BJ (cell line): ENCODE results near the gene CAV2. TPM values are rescaled to one million over a fixed set of nuclear protein-coding genes. Genes with fewer than 3 reads are reported as not detected.

Source experiments
- CTCF ChIA-PET: fragments of 350-600 bp; formaldehyde crosslinking; extraction: SDS; loops from one replicate; lab custom pipeline; 2021; ENCODE audit warnings: antibody characterized with exemption, inconsistent platforms; lab: Yijun Ruan, JAX
- POLR2A ChIA-PET: fragments of 300-600 bp; sonication (Branson Sonifier 250); formaldehyde crosslinking; extraction: SDS; loops from one replicate; lab custom pipeline; 2021; ENCODE audit warnings: antibody characterized with exemption; lab: Charles Lee
- DNase-seq: peaks from one replicate; pipeline ENCODE4 v3.0.0-alpha.2; 2011; ENCODE audit warnings: low read depth
- H3K27me3 ChIP-seq: 2 replicates; pipeline ENCODE4 v1.6.0; 2011; ENCODE audit warnings: low read length; ENCODE audit not compliant: control insufficient read depth, insufficient read depth
- H3K36me3 ChIP-seq: 2 replicates; pipeline ENCODE4 v1.5.1; 2011; ENCODE audit warnings: low read length; ENCODE audit not compliant: control insufficient read depth, insufficient read depth
- H3K4me3 ChIP-seq: 2 replicates; pipeline ENCODE4 v1.5.1; 2011; ENCODE audit warnings: low read depth, mild to moderate bottlenecking, control low read depth, low read length
- CTCF ChIP-seq: IDR thresholded peaks from 2 replicates; pipeline ENCODE4 v1.5.1; 2011; ENCODE audit warnings: low read depth, mild to moderate bottlenecking, control low read depth, inconsistent platforms, low read length, moderate library complexity; ENCODE audit not compliant: insufficient read depth
- polyA plus RNA-seq: library from polyadenylated mRNA; depleted of rRNA; stranded (reverse); fragments of >200 nt; gene quantifications from 2 replicates; pipeline ENCODE4 v1.2.3, GENCODE V29; 2011

Gene CAV2
- polyA plus RNA-seq, 1 experiment = 245 TPM

DNA sequence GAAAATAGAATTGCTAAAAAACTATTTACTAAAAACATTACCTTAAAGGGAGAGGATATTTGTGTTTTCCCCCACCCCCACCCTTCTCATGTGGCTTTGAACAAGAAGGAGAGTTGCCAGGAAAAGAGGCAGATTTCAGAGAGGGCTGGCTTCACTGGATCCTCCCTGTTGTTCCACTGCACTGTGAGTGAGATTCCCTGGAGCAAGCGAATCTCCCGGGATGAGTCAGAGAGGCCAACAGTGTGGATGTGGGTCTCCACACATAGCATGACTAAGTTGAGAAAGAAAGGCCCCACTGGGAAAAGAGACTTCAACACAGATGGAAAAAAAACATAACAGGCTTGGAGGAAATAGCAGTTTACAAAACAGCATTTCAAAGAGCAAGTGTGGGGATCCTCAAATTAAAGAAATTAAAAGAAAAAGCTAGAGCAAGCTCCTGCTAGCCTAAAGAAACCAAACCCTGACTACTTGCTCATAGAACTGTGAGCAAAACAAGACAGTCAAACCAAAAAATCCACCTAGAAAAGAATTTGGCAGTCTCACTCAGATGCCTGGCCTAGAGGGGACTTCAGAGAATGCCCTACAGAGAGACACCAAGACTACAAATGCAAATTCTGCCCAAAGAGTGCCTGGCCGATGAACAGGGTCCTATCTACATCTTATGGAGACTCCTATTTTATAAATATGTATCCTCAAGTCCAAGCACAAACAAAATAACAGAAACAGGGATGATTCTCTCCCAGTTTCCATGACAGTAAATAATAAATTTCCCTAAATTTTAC, 28.7 kb downstream of the CAV2 start:
- peak overlapping the region; percentile 73 for H3K4me3 ChIP-seq
- POLR2A ChIA-PET = interaction anchor here (0.5 to 1.3 kb wide), 3 partner anchors 16 to 268 kb away, joined by 3 to 4 read pairs (median 3); no protein-coding TSS in a partner anchor
- peaks cover 7% of the 10 kb centered on the region; the same call in 1 of the 2 replicates for H3K36me3 ChIP-seq
- CTCF ChIA-PET = interaction anchor here (0.7 to 3.9 kb wide), 7 partner anchors 15 to 269 kb away, joined by 3 to 56 read pairs (median 22); partner anchors contain the start of gene MET
- DNase-seq = peak; percentile 83
- H3K27me3 ChIP-seq = no peaks in the 10 kb centered on the region
- no peak for TF ChIP-seq CTCF

DNA sequence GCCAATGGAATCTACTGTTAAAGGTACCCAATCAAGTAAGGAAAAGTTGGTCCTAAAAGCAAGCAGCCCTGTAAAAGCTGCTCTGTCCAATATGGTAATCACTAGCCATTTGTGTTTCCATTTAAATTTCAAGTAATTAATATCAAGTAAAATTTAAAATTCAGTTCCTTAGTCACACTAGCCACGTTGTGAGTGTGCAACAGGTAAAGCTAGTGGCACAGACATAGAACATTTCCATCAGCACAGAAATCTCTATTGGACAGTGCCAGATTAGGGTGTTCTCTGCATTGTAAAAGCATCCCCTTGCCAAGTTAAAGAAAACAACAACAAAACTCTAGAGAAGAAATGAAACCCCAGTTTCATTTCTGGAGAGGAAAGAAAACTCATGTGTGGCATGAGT, 29.7 kb downstream of the CAV2 start:
- Histone ChIP-seq H3K36me3 (peaks cover 7% of the 10 kb centered on the region; the same call in 1 of the 2 replicates), H3K27me3 (no peaks in the 10 kb centered on the region), H3K4me3 (peak overlapping the region; percentile 73)
- no peak for DNase-seq
- POLR2A ChIA-PET = no interaction called here
- no peak for TF ChIP-seq CTCF
- CTCF ChIA-PET = interaction anchor here (0.7 to 2.0 kb wide), 2 partner anchors 56 to 62 kb away, joined by 6 read pairs; no protein-coding TSS in a partner anchor

DNA sequence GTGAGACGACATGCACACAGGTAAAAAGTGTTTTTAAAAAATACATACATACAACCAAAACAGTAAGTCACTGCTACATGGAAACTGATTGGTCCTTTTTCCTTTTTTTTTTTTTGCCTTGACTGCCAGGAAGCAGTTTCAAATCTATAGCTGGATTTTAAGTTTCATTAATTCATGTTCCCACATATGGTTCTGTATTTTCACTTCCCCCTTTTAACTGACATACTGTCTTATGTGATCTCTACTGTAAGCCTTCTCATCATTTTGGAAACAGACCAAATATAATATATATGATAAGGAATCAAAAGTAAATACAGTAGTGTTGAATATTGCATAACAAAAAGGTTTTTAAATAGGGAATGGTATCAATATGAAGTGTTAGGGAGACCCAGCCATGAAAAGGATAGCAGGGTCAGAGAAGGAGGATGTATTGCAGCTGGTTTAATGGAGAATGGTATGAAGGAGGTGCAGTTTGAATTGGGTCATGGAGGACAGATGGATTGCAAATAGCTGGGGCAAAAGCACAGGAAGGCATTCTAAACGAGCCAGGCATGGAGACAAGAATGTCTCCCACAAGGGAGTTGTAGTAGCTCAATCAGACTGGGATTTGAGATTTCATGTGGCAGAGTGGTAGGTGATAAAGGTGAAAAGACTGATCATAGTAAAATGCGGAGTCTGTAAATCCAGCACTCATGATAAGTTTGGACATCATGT, 30.7 kb downstream of the CAV2 start:
- H3K4me3 ChIP-seq = peak overlapping the region; percentile 18
- no peaks in the 10 kb centered on the region for H3K27me3 ChIP-seq
- CTCF ChIA-PET = interaction anchor here (0.6 to 2.0 kb wide), 3 partner anchors 40 to 89 kb away, joined by 3 to 6 read pairs (median 3); no protein-coding TSS in a partner anchor
- H3K36me3 ChIP-seq = peaks cover 7% of the 10 kb centered on the region; the same call in 1 of the 2 replicates
- POLR2A ChIA-PET = interaction anchor here (0.5 to 1.0 kb wide), 4 partner anchors 52 to 298 kb away, joined by 3 to 11 read pairs (median 6); no protein-coding TSS in a partner anchor
- no peak for TF ChIP-seq CTCF
- no peak for DNase-seq

GRCh38 chr7:116532102-116532688, 32.7 kb downstream of the CAV2 start:
- H3K4me3 ChIP-seq = no peak overlapping the region
- H3K36me3 ChIP-seq = peaks cover 11% of the 10 kb centered on the region
- POLR2A ChIA-PET = no interaction called here
- CTCF ChIA-PET = no interaction called here
- no peaks in the 10 kb centered on the region for H3K27me3 ChIP-seq
- no peak for TF ChIP-seq CTCF
- no peak for DNase-seq

DNA sequence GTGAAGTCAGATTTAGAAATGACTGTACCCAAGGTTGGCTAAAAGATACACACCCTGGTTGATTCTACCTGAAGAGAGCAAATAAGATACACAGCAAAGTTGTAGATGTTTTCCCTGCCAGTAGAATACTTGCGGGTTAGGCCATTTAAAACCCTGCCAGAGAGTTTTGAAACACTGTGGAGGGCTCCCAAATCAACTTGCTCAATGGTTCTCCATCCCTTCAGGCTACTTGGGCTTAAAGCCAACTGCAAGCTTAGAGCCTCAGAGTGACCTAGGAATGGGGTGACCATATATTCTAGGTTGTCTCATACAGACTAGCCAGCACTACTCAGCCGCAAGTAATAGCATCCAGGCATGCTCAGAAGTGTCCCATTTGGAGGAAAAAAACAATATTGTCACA, 35.3 kb downstream of the CAV2 start:
- DNase-seq = no peak
- Histone ChIP-seq H3K36me3 (peaks cover 17% of the 10 kb centered on the region), H3K4me3 (no peak overlapping the region), H3K27me3 (no peaks in the 10 kb centered on the region)
- CTCF ChIA-PET = interaction anchor here (1.9 kb wide), 1 partner anchor 9 kb away, joined by 10 read pairs; no protein-coding TSS in a partner anchor
- POLR2A ChIA-PET = no interaction called here
- TF ChIP-seq CTCF = no peak
